Glomerular endothelial cell (primary cell): ENCODE results near the gene CCN2. TPM values are rescaled to one million over a fixed set of nuclear protein-coding genes. Genes with fewer than 3 reads are reported as not detected.

Source experiments
- DNase-seq: peaks from one replicate; pipeline ENCODE4 v3.0.0-alpha.2; 2011; ENCODE audit warnings: low read depth, low spot score; ENCODE audit errors: extremely low read depth
- total RNA-seq: library from RNA; depleted of rRNA; stranded (reverse); fragments of >200 nt; gene quantifications from 2 replicates; pipeline ENCODE4 v1.2.3, GENCODE V29; 2015

CCN2 gene
- total RNA-seq, 1 donor from 2014 or later, result 1,253 TPM

DNA sequence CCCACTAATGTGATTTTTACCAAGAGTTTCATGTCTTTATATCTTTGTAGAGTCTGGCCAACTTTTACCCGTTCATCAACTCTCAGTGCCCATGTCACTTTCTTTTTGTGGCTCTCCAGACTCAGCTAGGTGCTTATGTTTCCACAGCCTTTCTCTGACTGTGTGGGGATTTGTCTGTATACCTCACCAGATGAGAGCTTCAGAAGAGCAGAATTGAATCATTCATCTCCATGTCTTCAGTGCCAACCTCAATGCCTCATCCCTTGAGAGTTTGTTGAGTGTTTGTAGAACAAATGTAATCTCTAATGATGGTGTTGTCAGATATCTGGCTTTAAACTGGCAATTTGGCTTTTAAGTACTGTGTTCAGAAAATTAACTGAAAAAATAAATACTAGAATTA, 16.8 kb upstream of the CCN2 start:
- no peak for DNase-seq

DNA sequence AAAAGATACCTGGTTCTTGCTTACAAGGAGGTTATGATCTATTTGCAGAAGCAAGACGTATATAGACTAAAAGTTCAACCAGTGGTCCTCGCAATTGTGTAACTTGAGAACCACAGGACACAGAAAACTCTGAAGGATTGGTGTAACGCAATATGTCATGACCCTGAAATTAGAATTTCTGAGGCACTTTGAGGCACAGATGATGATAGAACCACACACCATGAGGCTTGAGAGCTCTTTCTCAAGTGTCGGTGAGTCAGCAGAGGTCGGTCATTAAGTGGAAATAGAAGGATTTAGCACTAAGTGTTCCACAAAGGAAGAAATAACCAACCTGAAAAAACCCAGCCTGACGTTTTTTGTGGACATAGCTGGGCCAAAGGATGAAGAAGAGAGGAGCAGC, 15.3 kb upstream of the CCN2 start:
- DNase-seq, result no peak

DNA sequence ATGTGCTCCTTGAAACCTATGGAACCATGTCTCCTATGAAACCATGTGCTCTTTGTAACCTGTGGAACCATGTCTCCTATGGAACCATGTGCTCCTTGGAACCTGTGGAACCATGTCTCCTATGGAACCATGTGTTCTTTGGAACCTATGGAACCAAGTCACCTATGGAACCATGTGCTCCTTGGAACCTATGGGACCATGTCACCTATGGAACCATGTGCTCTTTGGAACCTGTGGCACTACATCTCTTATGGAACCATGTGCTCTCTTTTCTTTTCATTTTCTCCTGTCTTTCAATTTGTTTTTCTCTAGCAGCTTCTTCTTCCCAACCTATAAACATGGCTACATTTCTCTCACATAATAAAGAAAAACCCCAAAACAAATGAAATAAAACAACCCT, 11.9 kb upstream of the CCN2 start:
- no peak for DNase-seq

- DNase-seq, result no peak
Measured at GRCh38 chr6:131960371-131961133, 9.4 kb upstream of the CCN2 start.

- DNase-seq, result no peak
Measured at GRCh38 chr6:131958542-131959470, 7.6 kb upstream of the CCN2 start.

- no peak for DNase-seq
Measured at GRCh38 chr6:131958095-131958494, 6.9 kb upstream of the CCN2 start.

DNA sequence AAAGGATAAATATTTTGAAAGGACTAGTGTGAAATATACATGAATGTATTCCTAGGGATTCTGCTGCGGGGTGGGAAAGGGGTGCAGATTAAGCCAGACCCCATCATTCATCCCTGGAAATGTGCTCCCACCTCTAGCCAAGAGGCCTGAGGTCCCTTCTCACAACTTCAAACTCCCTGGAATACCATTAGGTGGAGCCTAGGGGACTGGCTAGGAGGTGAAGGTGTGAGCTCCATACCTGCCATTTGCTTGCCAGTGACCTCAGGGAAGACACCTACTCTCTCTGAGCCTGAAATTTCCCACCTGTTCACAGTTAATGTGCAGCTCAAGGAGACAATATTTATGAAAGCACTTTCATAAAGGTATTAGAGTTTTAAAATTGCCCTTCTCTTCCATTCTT, 4.7 kb upstream of the CCN2 start:
- DNase-seq, result no peak

DNA sequence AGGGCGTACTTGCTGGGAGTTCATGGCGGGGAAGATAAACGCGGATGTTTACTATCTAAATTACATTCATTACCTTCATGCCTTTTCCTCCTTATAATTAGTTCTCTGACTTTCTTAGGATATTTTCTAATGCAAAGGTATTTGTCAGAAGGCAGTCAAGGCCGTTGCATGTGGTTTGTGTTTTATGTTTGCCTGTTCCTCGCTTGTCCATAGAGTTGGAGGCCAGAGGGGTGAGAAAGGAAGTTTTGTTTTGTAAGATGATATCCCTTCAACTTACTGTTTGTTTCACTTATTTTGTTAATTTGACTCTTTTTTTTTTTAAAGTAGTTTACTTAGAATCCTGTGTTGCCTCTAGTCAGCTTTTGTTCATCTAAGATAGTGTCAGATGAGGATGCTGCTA, 4.0 kb upstream of the CCN2 start:
- no peak for DNase-seq

DNA sequence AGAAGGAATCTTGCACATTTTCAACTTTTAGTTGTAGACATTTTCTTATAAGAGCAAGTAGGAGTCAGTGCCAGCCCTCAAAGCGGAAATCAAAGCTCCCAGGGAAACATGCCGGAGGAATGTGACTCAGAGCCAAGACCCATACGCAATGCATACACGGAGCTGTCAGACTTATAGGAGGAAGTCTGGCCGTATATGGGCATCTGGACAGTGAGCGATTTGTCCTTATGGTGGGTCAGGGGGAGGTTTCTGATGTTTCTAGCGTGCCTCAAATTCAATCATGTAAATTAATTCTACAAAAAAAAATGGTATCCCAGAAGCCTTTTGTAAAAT, 3.6 kb upstream of the CCN2 start:
- peak; percentile 100 for DNase-seq

DNA sequence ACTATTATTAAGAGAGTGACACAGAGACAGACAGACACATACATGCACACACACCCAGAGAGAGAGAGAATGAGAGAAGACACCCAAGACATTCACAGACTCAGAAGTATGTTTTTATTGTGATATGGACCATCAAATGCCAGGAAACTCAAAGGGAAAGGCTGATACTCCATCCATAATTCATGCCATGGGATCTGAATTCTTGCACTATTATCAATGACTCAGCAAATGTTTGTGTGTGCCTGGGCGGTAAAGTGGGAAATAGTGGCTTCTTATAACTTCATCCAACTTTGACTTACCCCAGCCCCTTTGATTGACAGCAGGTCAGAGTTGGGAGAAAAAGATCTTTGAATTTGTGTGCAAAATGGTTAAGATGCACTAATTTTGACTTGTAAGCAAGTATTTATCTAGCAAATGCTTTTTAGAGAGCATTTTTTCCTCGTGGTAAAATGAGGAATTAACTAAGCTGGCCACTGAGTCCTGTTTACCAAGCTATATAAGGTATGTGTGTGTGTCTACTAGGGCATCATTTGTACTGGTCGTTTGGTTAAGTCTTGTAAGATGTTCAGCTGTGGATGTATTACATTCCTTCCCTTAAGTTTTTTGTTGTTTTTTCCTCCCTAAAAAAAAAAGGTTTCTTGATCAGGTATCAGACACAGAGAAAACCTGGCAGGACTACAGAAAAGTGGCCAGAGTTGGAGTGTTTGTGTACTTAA, 3.0 kb upstream of the CCN2 start:
- DNase-seq, result peak; percentile 68

GRCh38 chr6:131952886-131953509, 1.8 kb upstream of the CCN2 start:
- no peak for DNase-seq

GRCh38 chr6:131951576-131952230, 531 bp upstream of the CCN2 start:
- no peak for DNase-seq

DNA sequence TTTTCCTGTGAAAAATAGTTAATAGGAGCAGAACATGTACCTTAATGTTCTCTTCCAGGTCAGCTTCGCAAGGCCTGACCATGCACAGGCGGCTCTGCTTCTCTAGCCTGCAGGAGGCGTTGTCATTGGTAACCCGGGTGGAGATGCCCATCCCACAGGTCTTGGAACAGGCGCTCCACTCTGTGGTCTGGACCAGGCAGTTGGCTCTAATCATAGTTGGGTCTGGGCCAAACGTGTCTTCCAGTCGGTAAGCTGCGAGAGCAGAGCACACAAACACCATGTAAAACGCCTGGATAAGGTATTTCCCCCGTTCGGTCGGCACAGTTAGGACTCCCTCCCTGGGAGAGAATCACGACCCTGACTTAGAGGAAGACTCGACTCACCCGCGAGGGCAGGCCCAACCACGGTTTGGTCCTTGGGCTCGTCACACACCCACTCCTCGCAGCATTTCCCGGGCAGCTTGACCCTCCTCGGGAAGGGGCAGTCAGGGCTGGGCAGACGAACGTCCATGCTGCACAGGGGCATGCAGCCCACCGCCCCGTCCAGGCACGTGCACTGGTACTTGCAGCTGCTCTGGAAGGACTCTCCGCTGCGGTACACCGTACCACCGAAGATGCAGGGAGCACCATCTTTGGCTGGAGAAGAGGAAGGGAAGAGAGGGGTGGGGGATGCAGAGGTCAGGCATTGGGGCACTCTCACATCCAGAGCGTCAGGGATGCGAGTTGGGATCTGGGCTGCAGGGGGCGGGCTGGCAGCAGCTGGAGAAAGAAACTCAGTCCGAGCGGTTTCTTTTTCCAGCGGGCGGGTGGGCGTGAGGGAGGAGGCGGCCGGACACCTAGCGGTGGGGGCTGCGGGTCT, 1.0 kb downstream of the CCN2 start:
- DNase-seq, result no peak

- DNase-seq, result peak; percentile 76
Measured at GRCh38 chr6:131949620-131949908, 1.6 kb downstream of the CCN2 start.

DNA sequence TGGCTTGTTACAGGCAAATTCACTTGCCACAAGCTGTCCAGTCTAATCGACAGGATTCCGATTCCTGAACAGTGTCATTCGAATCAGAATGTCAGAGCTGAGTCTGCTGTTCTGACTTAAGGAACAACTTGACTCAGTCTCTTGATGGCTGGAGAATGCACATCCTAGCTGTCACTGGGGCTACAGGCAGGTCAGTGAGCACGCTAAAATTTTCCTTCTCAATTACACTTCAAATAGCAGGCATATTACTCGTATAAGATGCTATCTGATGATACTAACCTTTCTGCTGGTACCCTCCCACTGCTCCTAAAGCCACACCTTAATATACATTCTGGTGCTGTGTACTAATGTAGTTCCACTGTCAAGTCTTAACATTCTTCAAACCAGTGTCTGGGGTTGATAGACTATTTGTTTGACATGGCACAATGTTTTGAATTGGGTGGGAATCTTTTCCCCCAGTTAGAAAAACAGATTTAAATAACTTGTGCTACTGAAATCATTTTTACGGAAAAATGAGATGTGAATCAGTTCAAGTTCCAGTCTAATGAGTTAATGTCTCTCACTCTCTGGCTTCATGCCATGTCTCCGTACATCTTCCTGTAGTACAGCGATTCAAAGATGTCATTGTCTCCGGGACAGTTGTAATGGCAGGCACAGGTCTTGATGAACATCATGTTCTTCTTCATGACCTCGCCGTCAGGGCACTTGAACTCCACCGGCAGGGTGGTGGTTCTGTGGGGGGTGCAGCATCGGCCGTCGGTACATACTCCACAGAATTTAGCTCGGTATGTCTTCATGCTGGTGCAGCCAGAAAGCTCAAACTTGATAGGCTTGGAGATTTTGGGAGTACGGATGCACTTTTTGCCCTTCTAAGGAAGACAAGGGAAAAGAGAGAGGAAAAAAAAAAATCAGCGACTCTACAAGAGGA, 2.2 kb downstream of the CCN2 start:
- DNase-seq, result peak; percentile 93

GRCh38 chr6:131947986-131948661, 3.0 kb downstream of the CCN2 start:
- peak; percentile 79 for DNase-seq

DNA sequence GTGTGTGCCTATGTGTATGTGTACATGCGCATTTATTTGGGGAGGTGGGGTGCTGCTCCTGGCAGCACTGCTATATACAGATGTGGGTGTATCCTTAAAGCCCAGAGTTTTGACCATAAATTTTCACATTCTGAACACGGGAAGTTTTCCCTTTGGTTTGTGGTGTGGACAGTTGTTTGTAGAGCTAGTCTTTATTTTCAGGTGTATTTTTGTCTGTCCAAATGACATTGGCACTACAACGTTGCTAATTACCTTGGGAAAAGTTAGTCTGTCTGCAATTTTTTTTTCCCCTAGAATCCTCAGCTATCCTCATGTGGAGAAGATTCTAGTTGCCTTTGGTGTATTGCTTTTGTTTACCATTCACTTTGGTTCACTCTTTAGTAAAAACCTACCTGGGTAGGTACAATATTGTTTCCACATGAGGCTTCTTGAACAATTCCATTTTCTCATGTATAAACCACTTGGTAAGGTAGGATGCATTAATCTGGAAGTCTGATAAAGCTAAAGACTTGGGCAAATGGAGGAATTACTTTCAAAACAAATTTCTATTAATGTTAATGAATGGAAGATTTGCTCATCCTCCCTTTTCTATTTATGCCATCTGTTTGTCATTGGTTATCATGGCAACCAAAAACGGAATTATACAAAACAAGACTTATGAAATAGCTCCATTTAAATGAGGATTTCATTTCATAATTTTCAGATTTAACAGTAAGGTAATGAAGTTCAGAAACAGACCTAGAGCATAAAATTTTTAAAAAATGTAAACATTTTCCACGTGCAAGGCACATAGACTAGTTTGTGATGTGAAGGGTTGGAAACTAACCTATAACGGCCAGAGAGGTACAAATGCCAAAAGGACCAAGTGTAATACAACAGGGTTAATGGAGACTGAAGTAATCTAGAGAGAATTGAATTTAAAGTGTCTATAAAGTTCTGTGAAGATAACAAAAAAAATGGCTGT, 3.9 kb downstream of the CCN2 start:
- peak; percentile 89 for DNase-seq
